ENCODE measurements around the gene CBX2.

The CBX2 gene

DNA sequence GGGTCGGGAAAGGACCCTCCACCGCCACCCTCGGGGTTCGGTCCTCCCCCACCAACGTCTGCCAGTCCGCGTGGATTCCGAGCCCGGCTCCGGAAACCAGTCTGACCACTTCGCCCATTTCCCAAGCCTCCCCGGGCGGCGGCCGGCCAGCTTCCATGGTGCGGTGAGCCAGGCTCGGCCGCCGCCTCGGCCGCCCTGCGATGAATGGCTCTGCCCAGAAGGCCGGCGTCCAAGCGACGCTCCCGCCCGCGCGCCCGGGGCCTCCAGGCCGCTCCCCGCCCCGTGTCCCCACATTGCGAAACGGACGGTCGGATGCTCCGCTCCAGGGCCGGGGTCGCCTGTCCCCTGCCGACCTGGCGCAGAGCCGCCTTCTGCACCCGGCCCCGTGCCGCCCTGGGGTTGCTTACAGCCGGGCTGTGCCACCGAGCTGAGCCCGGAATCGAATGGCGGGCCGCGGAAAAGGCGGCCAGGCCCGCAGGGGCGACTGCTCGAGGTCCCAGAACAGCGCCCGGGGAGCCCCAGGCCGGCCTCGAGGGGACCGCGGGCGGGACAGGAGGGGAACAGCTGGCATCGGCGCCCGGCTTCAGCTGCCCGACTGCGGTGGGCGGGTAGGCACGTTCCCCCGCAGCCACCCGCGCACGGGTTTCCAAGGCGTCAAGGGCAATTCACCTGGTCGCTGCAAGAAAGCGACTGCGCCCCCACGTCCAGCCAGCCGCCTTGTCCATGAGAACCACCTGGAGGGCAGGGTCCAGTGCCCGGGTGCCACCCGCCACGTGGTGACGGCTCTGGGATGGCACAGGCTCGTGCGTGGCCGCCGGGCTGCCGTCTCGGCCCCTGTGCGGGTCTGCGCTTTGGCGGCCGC, 37.3 kb downstream of the CBX2 start:
- DNase-seq = no peak

- DNase-seq = no peak
Measured at GRCh38 chr17:79815836-79816461, 38.0 kb downstream of the CBX2 start.

DNA sequence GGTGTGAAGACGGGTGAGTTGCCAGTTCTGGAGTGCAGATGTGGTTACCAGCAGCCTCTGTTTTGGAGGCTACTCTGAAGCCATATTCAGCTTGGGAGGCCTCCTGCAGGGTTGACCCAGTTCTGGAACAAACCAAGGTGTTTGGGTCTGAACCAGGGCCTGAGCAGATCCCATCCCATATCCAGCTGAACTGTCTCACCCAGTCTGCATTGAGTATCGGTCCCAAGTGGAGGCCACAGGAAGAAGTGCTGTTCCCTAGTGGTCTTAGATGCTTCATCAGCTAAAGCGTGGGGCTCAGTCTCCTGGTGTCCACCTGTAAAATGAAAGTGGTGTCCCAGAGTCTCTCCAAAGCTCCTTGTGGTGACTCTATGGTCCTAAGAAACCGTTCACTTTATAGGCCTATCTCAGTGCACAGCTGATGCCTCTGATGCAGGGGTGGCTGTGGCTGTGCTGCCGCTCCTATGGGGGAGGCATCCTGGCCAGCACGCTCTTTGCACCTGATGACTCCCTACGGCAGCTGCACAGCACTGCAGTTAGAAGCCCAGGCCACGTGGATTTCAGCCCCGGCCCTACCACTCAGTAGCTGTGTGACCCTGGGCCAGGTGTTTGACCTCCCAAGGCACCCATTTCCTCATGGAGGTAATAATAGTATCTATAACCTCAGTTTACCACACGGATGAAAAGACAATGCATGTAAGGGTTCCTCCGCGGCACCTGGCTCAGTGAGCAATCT, 40.2 kb downstream of the CBX2 start:
- DNase-seq = no peak

GRCh38 chr17:79819085-79819484, 41.1 kb downstream of the CBX2 start:
- DNase-seq = no peak

GRCh38 chr17:79819534-79820276, 41.8 kb downstream of the CBX2 start:
- no peak for DNase-seq

- DNase-seq = no peak
Measured at GRCh38 chr17:79820959-79821330, 43.0 kb downstream of the CBX2 start.

DNA sequence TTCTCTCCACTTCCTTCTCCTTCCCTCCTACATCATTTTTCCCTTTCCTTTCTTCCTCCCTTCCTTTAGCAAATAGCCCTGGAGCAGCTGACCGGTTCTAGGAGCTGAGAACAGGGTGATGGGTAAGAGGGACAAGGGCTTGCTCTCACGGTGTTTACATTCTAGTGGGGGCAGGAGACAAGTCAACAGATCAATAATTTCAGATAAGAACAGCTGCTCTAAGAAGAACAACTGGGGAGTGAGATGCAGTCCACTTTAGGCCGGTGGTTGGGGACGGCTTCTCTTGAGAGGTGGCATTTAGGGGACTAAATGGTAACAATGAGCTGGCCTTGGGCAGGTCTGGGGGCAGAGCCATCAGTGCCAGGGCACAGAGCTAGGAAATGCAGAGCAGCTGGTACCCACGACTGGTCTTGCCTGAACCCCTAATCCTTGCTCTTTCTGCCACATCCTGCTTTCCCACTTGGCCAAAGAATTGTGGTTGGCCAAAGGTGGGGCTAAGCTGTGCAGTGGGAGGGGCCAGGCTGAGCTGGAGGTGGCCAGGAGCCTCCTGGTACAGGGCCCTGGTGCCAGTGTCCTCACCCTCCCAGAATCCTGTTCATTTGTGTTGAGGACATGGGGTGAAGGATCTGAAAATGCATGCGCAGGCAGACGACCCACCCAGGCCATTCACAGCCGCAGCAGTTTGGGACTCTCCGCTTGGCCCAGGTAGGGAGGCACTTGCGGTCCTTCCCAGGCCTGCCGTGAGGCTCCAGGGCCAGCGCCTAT, 43.6 kb downstream of the CBX2 start:
- DNase-seq = no peak

- DNase-seq = no peak
Measured at GRCh38 chr17:79822583-79823124, 44.7 kb downstream of the CBX2 start.

DNA sequence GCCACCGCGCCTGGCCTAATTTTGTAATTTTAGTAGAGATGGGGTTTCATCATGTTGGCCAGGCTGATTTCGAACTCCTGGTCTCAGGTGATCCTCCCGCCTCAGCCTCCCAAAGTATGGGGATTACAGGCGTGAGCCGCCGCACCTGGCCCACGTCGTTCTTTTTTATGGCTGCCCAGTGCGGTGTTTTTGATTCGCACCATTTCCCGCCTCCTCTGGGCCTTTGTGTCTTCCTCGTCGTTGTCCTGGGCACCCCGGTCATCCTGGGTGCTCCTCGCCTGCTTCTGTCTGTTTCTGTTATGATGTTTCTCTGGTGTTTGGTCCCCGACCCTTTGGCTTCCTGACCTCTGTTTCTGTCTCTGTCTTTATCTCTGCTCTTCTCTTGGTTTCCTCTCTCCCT, 46.3 kb downstream of the CBX2 start:
- DNase-seq = no peak

DNA sequence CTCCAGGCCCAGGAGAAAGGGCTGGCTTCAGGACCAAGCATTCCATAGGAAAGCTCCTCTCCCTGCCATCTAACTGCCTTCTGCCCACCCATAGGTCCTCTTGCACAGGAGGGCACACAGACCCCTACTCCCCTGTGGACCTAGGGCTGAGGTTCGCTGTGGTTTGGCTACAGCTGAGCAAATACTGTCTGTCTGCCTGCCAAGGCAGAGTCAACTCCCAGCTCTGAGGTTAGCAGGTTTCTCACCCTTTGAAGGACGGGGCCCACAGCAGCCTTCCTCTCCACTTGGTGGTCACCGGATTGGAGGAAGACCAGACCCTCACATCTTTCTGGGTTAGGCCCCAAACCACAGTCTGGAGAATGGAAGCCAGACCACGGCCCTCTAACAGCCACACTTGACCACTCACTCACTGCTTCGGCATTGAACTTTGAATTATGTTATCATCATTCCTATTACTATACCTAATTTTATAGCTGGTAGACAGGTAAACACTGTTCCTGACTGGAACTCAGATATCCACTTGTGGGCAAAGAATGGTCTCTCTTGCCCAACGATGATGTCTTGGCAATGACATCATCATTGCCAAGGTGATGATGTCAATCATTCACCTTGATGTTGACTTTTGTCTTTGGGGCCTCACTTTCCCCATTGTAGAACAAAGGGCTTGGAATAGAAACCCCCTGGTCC, 47.1 kb downstream of the CBX2 start:
- no peak for DNase-seq

DNA sequence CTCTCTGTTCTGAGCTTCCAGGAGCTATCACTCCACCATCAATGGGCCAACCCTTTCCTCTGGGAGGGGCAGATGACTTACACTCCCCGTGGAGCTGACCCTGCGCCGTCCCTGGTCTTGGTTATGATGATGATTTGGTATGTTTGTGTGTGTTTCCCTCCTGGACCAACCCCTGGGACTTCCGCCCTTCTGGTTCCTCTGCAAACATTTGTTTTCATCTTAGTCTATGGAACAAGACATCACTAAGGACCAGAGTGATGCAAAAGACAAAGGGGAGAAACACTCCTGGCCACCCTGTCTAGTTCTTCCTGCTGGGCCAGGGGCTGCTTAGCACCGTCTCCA, 47.6 kb downstream of the CBX2 start:
- no peak for DNase-seq

GRCh38 chr17:79826204-79826680, 48.3 kb downstream of the CBX2 start:
- no peak for DNase-seq

- DNase-seq = no peak
Measured at GRCh38 chr17:79826841-79827578, 49.1 kb downstream of the CBX2 start.

DNA sequence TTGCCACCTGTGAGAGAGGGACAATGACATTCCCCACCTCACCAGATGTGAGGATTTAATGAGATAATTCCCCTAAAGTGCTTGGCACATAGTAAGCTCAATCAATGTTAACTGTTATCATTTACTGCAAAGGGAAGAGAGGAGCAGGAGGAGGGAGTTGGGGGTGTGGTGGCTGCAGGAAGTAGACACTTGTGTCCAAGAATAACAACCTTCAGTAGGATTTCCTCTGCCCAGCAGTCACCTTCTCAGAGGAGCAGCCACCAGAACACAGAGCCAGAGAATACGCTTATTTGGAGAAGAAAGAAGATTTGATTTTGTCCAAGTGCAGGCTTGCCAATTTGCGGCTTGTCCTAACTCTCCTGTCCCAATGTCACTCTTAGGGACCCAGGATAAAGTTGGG, 51.1 kb downstream of the CBX2 start:
- no peak for DNase-seq

- no peak for DNase-seq
Measured at GRCh38 chr17:79829457-79829856, 51.5 kb downstream of the CBX2 start.

- no peak for DNase-seq
Measured at GRCh38 chr17:79830303-79830702, 52.4 kb downstream of the CBX2 start.

DNA sequence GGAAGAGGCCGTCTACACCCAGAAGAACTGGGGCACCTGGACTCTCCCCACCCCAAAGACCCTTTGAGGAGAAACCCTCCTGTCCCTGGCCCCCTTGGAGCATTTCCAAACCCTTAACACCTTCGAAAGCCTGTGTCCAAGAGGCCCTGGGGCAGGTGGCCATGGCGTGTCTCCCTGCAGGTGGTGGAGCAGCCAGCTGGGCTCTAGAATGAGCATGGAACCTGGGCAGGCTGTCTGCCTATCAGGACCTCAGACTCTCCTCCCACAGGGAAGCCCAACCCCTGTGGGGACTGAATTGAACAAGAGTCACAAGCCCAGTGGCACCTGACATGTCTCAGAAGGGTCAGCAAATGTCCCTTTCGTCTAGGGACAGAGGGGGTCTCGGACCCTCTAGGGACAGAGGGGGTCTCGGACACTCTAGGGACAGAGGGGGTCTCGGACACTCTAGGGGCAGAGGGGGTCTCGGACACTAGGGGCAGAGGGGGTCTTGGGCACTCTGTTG, 52.9 kb downstream of the CBX2 start:
- DNase-seq = no peak

- DNase-seq = no peak
Measured at GRCh38 chr17:79831265-79832217, 53.6 kb downstream of the CBX2 start.

All from DMS79 treated with DMSO at 0.1 percent for 48 hours (cell line).